ENCODE results near the gene PLCB4. TPM values are rescaled to one million over a fixed set of nuclear protein-coding genes. Genes with fewer than 3 reads are reported as not detected.

Gene PLCB4
- total RNA-seq, 2 donors from 2014 or later: not detected

- ATAC-seq (no peak), DNase-seq (ENCODE audit: low spot score) (no peak)
- Mint-ChIP-seq H3K36me3 (no peaks in the 10 kb centered on the region), H3K4me1 (ENCODE audit: low read depth in 2 of 2) (no peaks in the 10 kb centered on the region), H3K27me3 (peaks cover 0 to 3% of the 10 kb centered on the region in 2 donors), H3K4me3 (no peak overlapping the region), H3K9me3 (peaks cover 8% of the 10 kb centered on the region), H3K27ac (no peak overlapping the region)
These were observed 217.9 kb downstream of the PLCB4 start for GRCh38 chr20:9286501-9287461.

GRCh38 chr20:9287826-9288225, 218.9 kb downstream of the PLCB4 start:
- Mint-ChIP-seq H3K27ac (no peak overlapping the region), H3K4me1 (ENCODE audit: low read depth in 2 of 2) (no peaks in the 10 kb centered on the region)
- no peak for DNase-seq (ENCODE audit: low spot score)

GRCh38 chr20:9290331-9290730, 221.4 kb downstream of the PLCB4 start:
- DNase-seq (ENCODE audit: low spot score) (no peak), ATAC-seq (no peak)
- H3K9me3 Mint-ChIP-seq: peaks cover 2% of the 10 kb centered on the region
- peaks cover 0 to 3% of the 10 kb centered on the region in 2 donors for H3K27me3 Mint-ChIP-seq
- no peak overlapping the region for H3K27ac Mint-ChIP-seq
- no peak overlapping the region for H3K4me3 Mint-ChIP-seq
- no peaks in the 10 kb centered on the region for H3K36me3 Mint-ChIP-seq
- no peaks in the 10 kb centered on the region for H3K4me1 Mint-ChIP-seq (ENCODE audit: low read depth in 2 of 2)

More at GRCh38 chr20:9287826-9288225, 218.9 kb downstream of the PLCB4 start:
- Mint-ChIP-seq H3K9me3 (peaks cover 8% of the 10 kb centered on the region), H3K36me3 (no peaks in the 10 kb centered on the region), H3K27me3 (peaks cover 0 to 3% of the 10 kb centered on the region in 2 donors), H3K4me3 (no peak overlapping the region)
- no peak for ATAC-seq

GRCh38 chr20:9293145-9293544, 224.3 kb downstream of the PLCB4 start:
- H3K36me3 Mint-ChIP-seq: no peaks in the 10 kb centered on the region

GRCh38 chr20:9294041-9294440, 225.2 kb downstream of the PLCB4 start:
- H3K9me3 Mint-ChIP-seq: no peaks in the 10 kb centered on the region
- no peak overlapping the region for H3K4me3 Mint-ChIP-seq
- no peaks in the 10 kb centered on the region for H3K27me3 Mint-ChIP-seq
- no peak for DNase-seq (ENCODE audit: low spot score)
- H3K36me3 Mint-ChIP-seq: no peaks in the 10 kb centered on the region
- no peak for ATAC-seq
- no peaks in the 10 kb centered on the region for H3K4me1 Mint-ChIP-seq (ENCODE audit: low read depth in 2 of 2)
- H3K27ac Mint-ChIP-seq: no peak overlapping the region

More at GRCh38 chr20:9293145-9293544, 224.3 kb downstream of the PLCB4 start:
- Mint-ChIP-seq H3K4me1 (ENCODE audit: low read depth in 2 of 2) (no peaks in the 10 kb centered on the region), H3K4me3 (no peak overlapping the region), H3K27ac (no peak overlapping the region), H3K9me3 (peaks cover 2% of the 10 kb centered on the region), H3K27me3 (peaks cover 0 to 3% of the 10 kb centered on the region in 2 donors)
- ATAC-seq (no peak), DNase-seq (ENCODE audit: low spot score) (no peak)

GRCh38 chr20:9298906-9299305, 230.0 kb downstream of the PLCB4 start:
- Mint-ChIP-seq H3K4me1 (ENCODE audit: low read depth in 2 of 2) (no peaks in the 10 kb centered on the region), H3K4me3 (no peak overlapping the region), H3K36me3 (no peaks in the 10 kb centered on the region), H3K27ac (no peak overlapping the region), H3K9me3 (peaks cover 3% of the 10 kb centered on the region), H3K27me3 (peaks cover 0 to 2% of the 10 kb centered on the region in 2 donors)
- DNase-seq (ENCODE audit: low spot score) (no peak), ATAC-seq (no peak)

GRCh38 chr20:9300080-9300479, 231.2 kb downstream of the PLCB4 start:
- Mint-ChIP-seq H3K36me3 (no peaks in the 10 kb centered on the region), H3K4me1 (ENCODE audit: low read depth in 2 of 2) (no peaks in the 10 kb centered on the region), H3K9me3 (peaks cover 3% of the 10 kb centered on the region), H3K27me3 (peaks cover 0 to 2% of the 10 kb centered on the region in 2 donors), H3K4me3 (no peak overlapping the region), H3K27ac (no peak overlapping the region)
- ATAC-seq: no peak
- no peak for DNase-seq (ENCODE audit: low spot score)

- peaks cover 0 to 2% of the 10 kb centered on the region in 2 donors for H3K27me3 Mint-ChIP-seq
- H3K4me3 Mint-ChIP-seq: no peak overlapping the region
- H3K27ac Mint-ChIP-seq: no peak overlapping the region
- H3K4me1 Mint-ChIP-seq (ENCODE audit: low read depth in 2 of 2): no peaks in the 10 kb centered on the region
- ATAC-seq: no peak
- DNase-seq (ENCODE audit: low spot score): no peak
- no peaks in the 10 kb centered on the region for H3K36me3 Mint-ChIP-seq
- peaks cover 3% of the 10 kb centered on the region for H3K9me3 Mint-ChIP-seq
These were observed 231.6 kb downstream of the PLCB4 start for GRCh38 chr20:9300534-9300933.

GRCh38 chr20:9301129-9302090, 232.5 kb downstream of the PLCB4 start:
- no peak overlapping the region for H3K27ac Mint-ChIP-seq
- ATAC-seq: no peak

GRCh38 chr20:9302091-9302462, 233.2 kb downstream of the PLCB4 start:
- no peak overlapping the region for H3K27ac Mint-ChIP-seq
- H3K4me1 Mint-ChIP-seq (ENCODE audit: low read depth in 2 of 2): no peaks in the 10 kb centered on the region
- H3K27me3 Mint-ChIP-seq: peaks cover 0 to 5% of the 10 kb centered on the region in 2 donors
- DNase-seq (ENCODE audit: low spot score) (no peak), ATAC-seq (no peak)
- H3K36me3 Mint-ChIP-seq: no peaks in the 10 kb centered on the region
- H3K4me3 Mint-ChIP-seq: no peak overlapping the region
- H3K9me3 Mint-ChIP-seq: peaks cover 3% of the 10 kb centered on the region

More at GRCh38 chr20:9301129-9302090, 232.5 kb downstream of the PLCB4 start:
- H3K4me1 Mint-ChIP-seq (ENCODE audit: low read depth in 2 of 2): no peaks in the 10 kb centered on the region
- H3K4me3 Mint-ChIP-seq: no peak overlapping the region
- H3K36me3 Mint-ChIP-seq: no peaks in the 10 kb centered on the region
- peaks cover 0 to 3% of the 10 kb centered on the region in 2 donors for H3K27me3 Mint-ChIP-seq
- no peak for DNase-seq (ENCODE audit: low spot score)
- peaks cover 3% of the 10 kb centered on the region for H3K9me3 Mint-ChIP-seq

GRCh38 chr20:9306521-9306920, 237.6 kb downstream of the PLCB4 start:
- DNase-seq (ENCODE audit: low spot score) (no peak), ATAC-seq (no peak)
- Mint-ChIP-seq H3K4me3 (no peak overlapping the region), H3K4me1 (ENCODE audit: low read depth in 2 of 2) (no peaks in the 10 kb centered on the region), H3K27me3 (peaks cover 0 to 7% of the 10 kb centered on the region in 2 donors), H3K9me3 (peaks cover 3% of the 10 kb centered on the region), H3K27ac (no peak overlapping the region), H3K36me3 (no peaks in the 10 kb centered on the region)

- H3K27me3 Mint-ChIP-seq: peaks cover 0 to 6% of the 10 kb centered on the region in 2 donors
- no peak overlapping the region for H3K4me3 Mint-ChIP-seq
- DNase-seq (ENCODE audit: low spot score) (no peak), ATAC-seq (no peak)
- no peaks in the 10 kb centered on the region for H3K36me3 Mint-ChIP-seq
- H3K9me3 Mint-ChIP-seq: no peaks in the 10 kb centered on the region
- H3K27ac Mint-ChIP-seq: no peak overlapping the region
- H3K4me1 Mint-ChIP-seq (ENCODE audit: low read depth in 2 of 2): no peaks in the 10 kb centered on the region
These were observed 239.2 kb downstream of the PLCB4 start for GRCh38 chr20:9308056-9308455.

GRCh38 chr20:9311132-9311531, 242.2 kb downstream of the PLCB4 start:
- Mint-ChIP-seq H3K4me3 (no peak overlapping the region), H3K27ac (no peak overlapping the region), H3K36me3 (no peaks in the 10 kb centered on the region), H3K27me3 (peaks cover 0 to 9% of the 10 kb centered on the region in 2 donors), H3K9me3 (no peaks in the 10 kb centered on the region), H3K4me1 (ENCODE audit: low read depth in 2 of 2) (no peaks in the 10 kb centered on the region)
- no peak for DNase-seq (ENCODE audit: low spot score)
- no peak for ATAC-seq

Data from natural killer cell treated with Interleukin-12 subunit alpha and Interleukin-12 subunit beta and Interleukin-15 and Interleukin-18, amount 100 ng/mL, for 72 hours (primary cell).